Loucy (cell line): ENCODE measurements around the gene FAT1.

ENCODE experiments used
- H2AFZ ChIP-seq: fragments of 200-600 bp; sonication (generic); 2 replicates; pipeline ENCODE4 v1.6.0; 2016; ENCODE audit warnings: antibody characterized with exemption, mild to moderate bottlenecking, low read length, moderate library complexity
- H3F3A ChIP-seq: fragments of 200-600 bp; 2 replicates; pipeline ENCODE4 v1.6.0; 2016; ENCODE audit warnings: antibody characterized with exemption, low read depth, mild to moderate bottlenecking
- H3K27me3 ChIP-seq: fragments of 200-600 bp; sonication (generic); 2 replicates; pipeline ENCODE4 v1.6.1; 2014; ENCODE audit warnings: low read length, mild to moderate bottlenecking; ENCODE audit not compliant: insufficient read depth, poor library complexity, severe bottlenecking
- H3K36me3 ChIP-seq: fragments of 200-600 bp; sonication (generic); 2 replicates; pipeline ENCODE4 v1.6.1; 2016; ENCODE audit warnings: low read length; ENCODE audit not compliant: insufficient read depth
- H3K4me1 ChIP-seq: fragments of 200-600 bp; sonication (generic); 2 replicates; pipeline ENCODE4 v1.5.1; 2014; ENCODE audit warnings: low read length, mild to moderate bottlenecking; ENCODE audit not compliant: insufficient read depth, poor library complexity, severe bottlenecking
- H3K4me2 ChIP-seq: fragments of 200-600 bp; sonication (generic); 2 replicates; pipeline ENCODE4 v1.6.0; 2014; ENCODE audit warnings: antibody characterized with exemption, low read length, low read depth, mild to moderate bottlenecking; ENCODE audit not compliant: poor library complexity, severe bottlenecking
- H3K4me3 ChIP-seq: fragments of 200-600 bp; sonication (generic); 2 replicates; pipeline ENCODE4 v1.5.1; 2014; ENCODE audit warnings: low read length, mild to moderate bottlenecking, mixed read lengths; ENCODE audit not compliant: poor library complexity, severe bottlenecking
- H3K79me2 ChIP-seq: fragments of 200-600 bp; sonication (generic); 2 replicates; pipeline ENCODE4 v1.6.1; 2014; ENCODE audit warnings: low read length; ENCODE audit not compliant: insufficient read depth
- H3K9ac ChIP-seq: fragments of 200-600 bp; sonication (generic); 2 replicates; pipeline ENCODE4 v1.6.0; 2014; ENCODE audit warnings: mild to moderate bottlenecking, low read depth, low read length, moderate library complexity; ENCODE audit not compliant: poor library complexity, severe bottlenecking
- H3K9me2 ChIP-seq: fragments of 200-600 bp; sonication (generic); replicated peaks from 2 replicates; pipeline ENCODE4 v1.6.1; 2016; ENCODE audit warnings: low read depth, low read length, mixed read lengths
- H3K9me3 ChIP-seq: fragments of 200-600 bp; sonication (generic); 2 replicates; pipeline ENCODE4 v1.6.1; 2014; ENCODE audit warnings: mild to moderate bottlenecking, antibody characterized with exemption, low read length, low read depth; ENCODE audit not compliant: insufficient read depth
- H4K20me1 ChIP-seq: fragments of 200-600 bp; sonication (generic); 2 replicates; pipeline ENCODE4 v1.6.0; 2014; ENCODE audit warnings: antibody characterized with exemption, low read length, mild to moderate bottlenecking; ENCODE audit not compliant: insufficient read depth, poor library complexity, severe bottlenecking
- EZH2phosphoT487 ChIP-seq: fragments of 200-600 bp; IDR thresholded peaks from 2 replicates; pipeline ENCODE4 v1.6.1; 2018; ENCODE audit warnings: antibody characterized with exemption, mild to moderate bottlenecking, moderate library complexity, borderline replicate concordance
- TF ChIP-seq, protein P1 (sequence below): fragments of 200-600 bp; sonication (generic); conservative IDR thresholded peaks from 2 replicates; pipeline ENCODE4 v1.5.1; 2014; ENCODE audit warnings: mild to moderate bottlenecking, antibody characterized with exemption, low read length

FAT1 gene

DNA sequence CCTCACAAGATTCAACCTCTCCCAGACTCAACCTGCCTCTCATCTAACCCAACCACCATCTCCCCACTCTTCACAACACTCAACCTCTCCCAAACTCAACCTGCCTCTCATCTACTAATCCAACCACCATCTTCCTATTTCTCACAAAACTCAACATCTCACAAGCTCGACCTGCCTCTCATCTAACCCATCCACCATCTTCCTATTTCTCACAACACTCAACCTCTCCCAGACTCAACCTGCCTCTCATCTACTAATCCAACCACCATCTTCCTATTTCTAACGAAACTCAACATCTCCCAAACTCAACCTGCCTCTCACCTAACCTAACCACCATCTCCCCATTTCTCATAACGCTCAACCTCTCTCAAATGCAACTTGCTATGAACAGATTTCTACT is 29.8 kb downstream of the FAT1 start:
- Histone ChIP-seq H3K4me3 (no peak overlapping the region), H3K4me2 (no peak overlapping the region), H3F3A (no peaks in the 10 kb centered on the region), H3K27me3 (no peaks in the 10 kb centered on the region), H3K9ac (no peak overlapping the region), H3K4me1 (no peaks in the 10 kb centered on the region), H3K9me2 (no peaks in the 10 kb centered on the region), H4K20me1 (no peaks in the 10 kb centered on the region), H2AFZ (no peak overlapping the region), H3K9me3 (no peaks in the 10 kb centered on the region), H3K36me3 (no peaks in the 10 kb centered on the region), H3K79me2 (no peaks in the 10 kb centered on the region)
- TF ChIP-seq, protein P1, sequence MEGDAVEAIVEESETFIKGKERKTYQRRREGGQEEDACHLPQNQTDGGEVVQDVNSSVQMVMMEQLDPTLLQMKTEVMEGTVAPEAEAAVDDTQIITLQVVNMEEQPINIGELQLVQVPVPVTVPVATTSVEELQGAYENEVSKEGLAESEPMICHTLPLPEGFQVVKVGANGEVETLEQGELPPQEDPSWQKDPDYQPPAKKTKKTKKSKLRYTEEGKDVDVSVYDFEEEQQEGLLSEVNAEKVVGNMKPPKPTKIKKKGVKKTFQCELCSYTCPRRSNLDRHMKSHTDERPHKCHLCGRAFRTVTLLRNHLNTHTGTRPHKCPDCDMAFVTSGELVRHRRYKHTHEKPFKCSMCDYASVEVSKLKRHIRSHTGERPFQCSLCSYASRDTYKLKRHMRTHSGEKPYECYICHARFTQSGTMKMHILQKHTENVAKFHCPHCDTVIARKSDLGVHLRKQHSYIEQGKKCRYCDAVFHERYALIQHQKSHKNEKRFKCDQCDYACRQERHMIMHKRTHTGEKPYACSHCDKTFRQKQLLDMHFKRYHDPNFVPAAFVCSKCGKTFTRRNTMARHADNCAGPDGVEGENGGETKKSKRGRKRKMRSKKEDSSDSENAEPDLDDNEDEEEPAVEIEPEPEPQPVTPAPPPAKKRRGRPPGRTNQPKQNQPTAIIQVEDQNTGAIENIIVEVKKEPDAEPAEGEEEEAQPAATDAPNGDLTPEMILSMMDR: no peak
- no peak for TF ChIP-seq EZH2phosphoT487

DNA sequence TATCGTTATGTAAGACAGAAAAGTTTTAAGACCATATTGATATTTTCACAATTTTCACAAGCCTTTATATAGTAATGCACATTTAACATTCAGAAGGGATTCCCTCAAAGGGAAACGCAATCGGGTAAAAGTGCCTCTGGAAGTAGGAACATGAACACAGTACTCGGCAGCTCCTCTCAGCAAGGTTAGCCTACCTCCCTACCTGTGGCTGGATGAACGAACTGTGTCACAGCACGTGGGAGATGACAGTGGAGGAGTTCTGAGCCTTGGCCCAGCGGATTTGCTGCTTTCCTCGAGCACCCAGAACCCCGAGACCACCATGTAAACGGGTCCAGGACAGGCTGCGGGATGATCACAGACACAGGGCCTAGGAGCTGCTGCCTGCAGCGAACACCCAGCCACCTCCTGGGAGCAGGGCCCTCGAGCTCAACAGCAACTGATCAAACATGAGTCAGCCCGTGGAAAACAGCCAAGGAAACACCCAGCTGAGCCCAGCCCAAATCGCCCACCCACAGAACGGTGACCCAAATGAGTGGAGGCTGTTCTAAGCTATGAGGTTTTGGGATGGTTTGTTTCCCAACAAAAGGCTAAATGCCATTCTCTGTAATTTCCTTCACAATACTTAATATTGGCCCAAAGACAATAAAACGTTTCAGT is 30.4 kb downstream of the FAT1 start:
- no peaks in the 10 kb centered on the region for H3K9me3 ChIP-seq
- no peak overlapping the region for H3K4me3 ChIP-seq
- H2AFZ ChIP-seq: no peak overlapping the region
- H3K36me3 ChIP-seq: no peaks in the 10 kb centered on the region
- H3K4me2 ChIP-seq: no peak overlapping the region
- no peaks in the 10 kb centered on the region for H3K27me3 ChIP-seq
- no peaks in the 10 kb centered on the region for H3K9me2 ChIP-seq
- no peak overlapping the region for H3K9ac ChIP-seq
- no peaks in the 10 kb centered on the region for H3K4me1 ChIP-seq
- H3K79me2 ChIP-seq: no peaks in the 10 kb centered on the region
- no peaks in the 10 kb centered on the region for H4K20me1 ChIP-seq
- no peaks in the 10 kb centered on the region for H3F3A ChIP-seq
- TF ChIP-seq, protein P1: no peak
- TF ChIP-seq EZH2phosphoT487: no peak

DNA sequence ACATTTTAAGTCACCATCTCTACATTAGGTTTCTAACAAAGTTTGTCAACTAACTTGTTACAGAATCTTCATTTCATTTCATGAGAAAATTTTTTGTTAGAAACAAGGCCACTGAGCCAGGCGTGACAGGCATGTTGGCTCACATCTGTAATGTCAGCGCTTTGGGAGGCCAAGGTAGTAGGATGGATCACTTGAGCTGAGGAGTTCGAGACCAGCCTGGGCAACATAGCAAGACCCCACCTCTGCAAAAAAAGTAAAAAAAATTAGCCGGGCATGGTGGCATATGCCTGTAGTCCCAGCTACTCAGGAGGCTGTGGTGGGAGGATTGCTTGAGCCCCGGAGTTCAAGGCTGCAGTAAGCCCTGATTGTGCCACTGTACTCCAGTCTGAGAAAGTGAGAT is 32.3 kb downstream of the FAT1 start:
- Histone ChIP-seq H3F3A (no peaks in the 10 kb centered on the region), H3K4me3 (no peak overlapping the region), H3K9me2 (no peaks in the 10 kb centered on the region), H3K4me1 (no peaks in the 10 kb centered on the region), H3K4me2 (no peak overlapping the region), H4K20me1 (no peaks in the 10 kb centered on the region), H3K79me2 (no peaks in the 10 kb centered on the region), H3K36me3 (no peaks in the 10 kb centered on the region), H2AFZ (no peak overlapping the region), H3K9me3 (no peaks in the 10 kb centered on the region), H3K9ac (no peak overlapping the region), H3K27me3 (no peaks in the 10 kb centered on the region)
- no peak for TF ChIP-seq EZH2phosphoT487
- TF ChIP-seq, protein P1: no peak
